Memory B cell (primary cell): ENCODE data around the gene SH3BP2.

Experiments used
- ATAC-seq: fragments of 150-1000 bp; cut with Tn5 transposase; 2 replicates; pipeline ENCODE4 v1.10.0; 2021; ENCODE audit warnings: low read depth, mild to moderate bottlenecking, moderate library complexity
- DNase-seq, 2 donors: peaks; one replicate each; pipeline ENCODE4 v3.0.0; 2022; ENCODE audit warnings: low spot score in 2 of 2
- H3K27ac Mint-ChIP-seq: one replicate; pipeline ENCODE4 v1.8.0; 2022; ENCODE audit warnings: mild to moderate bottlenecking, moderate library complexity, mixed read lengths
- H3K27me3 Mint-ChIP-seq: one replicate; pipeline ENCODE4 v1.8.0; 2022; ENCODE audit warnings: mixed read lengths
- H3K36me3 Mint-ChIP-seq: one replicate; pipeline ENCODE4 v1.8.0; 2022; ENCODE audit warnings: mild to moderate bottlenecking, mixed read lengths
- H3K4me1 Mint-ChIP-seq: one replicate; pipeline ENCODE4 v1.8.0; 2022; ENCODE audit warnings: mixed read lengths
- H3K4me3 Mint-ChIP-seq: one replicate; pipeline ENCODE4 v1.8.0; 2022; ENCODE audit warnings: mild to moderate bottlenecking, moderate library complexity, mixed read lengths
- H3K9me3 Mint-ChIP-seq: one replicate; pipeline ENCODE4 v1.8.0; 2022; ENCODE audit warnings: mixed read lengths

The SH3BP2 gene

GRCh38 chr4:2873329-2873728 lies 80.4 kb downstream of the SH3BP2 start:
- H3K36me3 Mint-ChIP-seq, result peaks cover 23% of the 10 kb centered on the region
- ATAC-seq (no peak), DNase-seq (no peak)
- H3K4me3 Mint-ChIP-seq, result no peak overlapping the region
- H3K4me1 Mint-ChIP-seq, result peaks cover 25% of the 10 kb centered on the region
- H3K9me3 Mint-ChIP-seq, result no peaks in the 10 kb centered on the region
- no peak overlapping the region for H3K27ac Mint-ChIP-seq
- H3K27me3 Mint-ChIP-seq, result no peaks in the 10 kb centered on the region

GRCh38 chr4:2874861-2875260 lies 82.0 kb downstream of the SH3BP2 start:
- no peaks in the 10 kb centered on the region for H3K27me3 Mint-ChIP-seq
- H3K36me3 Mint-ChIP-seq, result peaks cover 24% of the 10 kb centered on the region
- no peak for DNase-seq
- no peak overlapping the region for H3K27ac Mint-ChIP-seq
- ATAC-seq, result no peak
- no peaks in the 10 kb centered on the region for H3K9me3 Mint-ChIP-seq
- H3K4me1 Mint-ChIP-seq, result peaks cover 17% of the 10 kb centered on the region
- H3K4me3 Mint-ChIP-seq, result no peak overlapping the region

GRCh38 chr4:2875556-2875955 lies 82.7 kb downstream of the SH3BP2 start:
- Mint-ChIP-seq H3K9me3 (no peaks in the 10 kb centered on the region), H3K27me3 (no peaks in the 10 kb centered on the region), H3K27ac (no peak overlapping the region), H3K36me3 (peaks cover 27% of the 10 kb centered on the region), H3K4me3 (no peak overlapping the region), H3K4me1 (peaks cover 18% of the 10 kb centered on the region)
- DNase-seq (no peak), ATAC-seq (no peak)

GRCh38 chr4:2878346-2878745 lies 85.5 kb downstream of the SH3BP2 start:
- Mint-ChIP-seq H3K4me3 (no peak overlapping the region), H3K27me3 (no peaks in the 10 kb centered on the region), H3K9me3 (no peaks in the 10 kb centered on the region), H3K36me3 (peaks cover 26% of the 10 kb centered on the region), H3K27ac (peak overlapping the region; percentile 8), H3K4me1 (peaks cover 13% of the 10 kb centered on the region)
- DNase-seq (no peak), ATAC-seq (no peak)

GRCh38 chr4:2879026-2879425 lies 86.1 kb downstream of the SH3BP2 start:
- Mint-ChIP-seq H3K9me3 (no peaks in the 10 kb centered on the region), H3K27me3 (no peaks in the 10 kb centered on the region), H3K27ac (no peak overlapping the region), H3K4me3 (no peak overlapping the region), H3K4me1 (peaks cover 13% of the 10 kb centered on the region), H3K36me3 (peaks cover 26% of the 10 kb centered on the region)
- ATAC-seq (no peak), DNase-seq (no peak)

GRCh38 chr4:2881431-2881830 lies 88.5 kb downstream of the SH3BP2 start:
- Mint-ChIP-seq H3K4me3 (no peak overlapping the region), H3K27ac (no peak overlapping the region), H3K27me3 (no peaks in the 10 kb centered on the region), H3K9me3 (no peaks in the 10 kb centered on the region), H3K36me3 (peaks cover 41% of the 10 kb centered on the region), H3K4me1 (peaks cover 13% of the 10 kb centered on the region)
- DNase-seq (no peak), ATAC-seq (no peak)

- Mint-ChIP-seq H3K4me3 (no peak overlapping the region), H3K9me3 (no peaks in the 10 kb centered on the region), H3K36me3 (peaks cover 45% of the 10 kb centered on the region), H3K27me3 (no peaks in the 10 kb centered on the region), H3K4me1 (peaks cover 14% of the 10 kb centered on the region), H3K27ac (no peak overlapping the region)
- no peak for ATAC-seq
- no peak for DNase-seq
Measured at GRCh38 chr4:2882341-2882740, 89.5 kb downstream of the SH3BP2 start.

- Mint-ChIP-seq H3K36me3 (peaks cover 31% of the 10 kb centered on the region), H3K4me3 (no peak overlapping the region), H3K27me3 (no peaks in the 10 kb centered on the region), H3K9me3 (no peaks in the 10 kb centered on the region), H3K4me1 (peaks cover 4% of the 10 kb centered on the region), H3K27ac (peak overlapping the region; percentile 28)
- no peak for ATAC-seq
- no peak for DNase-seq
Measured at GRCh38 chr4:2886161-2886560, 93.3 kb downstream of the SH3BP2 start.

- ATAC-seq (no peak), DNase-seq (no peak)
- no peak overlapping the region for H3K4me3 Mint-ChIP-seq
- H3K36me3 Mint-ChIP-seq, result peaks cover 30% of the 10 kb centered on the region
- no peaks in the 10 kb centered on the region for H3K27me3 Mint-ChIP-seq
- H3K27ac Mint-ChIP-seq, result peak overlapping the region; percentile 28
- peaks cover 5% of the 10 kb centered on the region for H3K4me1 Mint-ChIP-seq
- no peaks in the 10 kb centered on the region for H3K9me3 Mint-ChIP-seq
Measured at GRCh38 chr4:2886622-2887021, 93.7 kb downstream of the SH3BP2 start.

GRCh38 chr4:2887343-2887742 lies 94.5 kb downstream of the SH3BP2 start:
- Mint-ChIP-seq H3K4me1 (peaks cover 7% of the 10 kb centered on the region), H3K27me3 (no peaks in the 10 kb centered on the region), H3K4me3 (no peak overlapping the region), H3K27ac (no peak overlapping the region), H3K36me3 (peaks cover 32% of the 10 kb centered on the region), H3K9me3 (no peaks in the 10 kb centered on the region)
- no peak for ATAC-seq
- no peak for DNase-seq

- H3K36me3 Mint-ChIP-seq, result peaks cover 32% of the 10 kb centered on the region
- peaks cover 7% of the 10 kb centered on the region for H3K4me1 Mint-ChIP-seq
- H3K4me3 Mint-ChIP-seq, result no peak overlapping the region
- DNase-seq (no peak), ATAC-seq (no peak)
- H3K9me3 Mint-ChIP-seq, result no peaks in the 10 kb centered on the region
- H3K27me3 Mint-ChIP-seq, result no peaks in the 10 kb centered on the region
- H3K27ac Mint-ChIP-seq, result no peak overlapping the region
Measured at GRCh38 chr4:2888886-2889285, 96.0 kb downstream of the SH3BP2 start.
